ENCODE measurements around the gene ORC3.

ORC3 gene

DNA sequence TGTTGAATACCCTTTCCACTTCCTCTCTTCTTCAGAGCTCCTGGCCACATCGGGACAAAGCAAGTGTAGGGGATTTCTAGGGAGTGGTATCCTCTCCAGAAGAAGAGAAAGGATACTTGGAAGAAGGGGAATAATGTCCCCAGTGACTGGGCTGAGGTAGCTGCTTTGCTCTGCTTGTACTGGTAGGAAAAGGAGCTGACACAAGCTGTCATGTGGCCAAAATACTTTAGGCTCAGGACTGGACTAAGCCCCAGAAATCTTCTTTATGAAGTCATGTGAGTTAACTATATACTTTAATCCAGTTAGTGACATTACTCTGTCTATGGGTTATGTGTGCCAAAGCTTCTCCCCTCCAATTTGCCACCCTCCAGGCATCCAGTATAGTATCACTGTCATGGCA lies 71.6 kb downstream of the ORC3 start:
- H3K27me3 ChIP-seq (ENCODE audit: control insufficient read depth in 1 of 2, insufficient read depth in 2 of 2, low read length in 2 of 2) = no peaks in the 10 kb centered on the region
- peaks cover 11% of the 10 kb centered on the region for H3K4me1 ChIP-seq (ENCODE audit: insufficient read depth, low read length)
- no peaks in the 10 kb centered on the region for H3K9me3 ChIP-seq (ENCODE audit: low read length)
- no peak overlapping the region for H3K27ac ChIP-seq (ENCODE audit: low read depth, low read length)
- no peak overlapping the region for H3K4me3 ChIP-seq (ENCODE audit: low read depth in 1 of 2, low read length in 2 of 2)
- no peaks in the 10 kb centered on the region for H3K36me3 ChIP-seq (ENCODE audit: insufficient read depth, low read length)
- no peak overlapping the region for H3K9ac ChIP-seq (ENCODE audit: low read length)

- no peak overlapping the region for H3K4me3 ChIP-seq (ENCODE audit: low read depth in 1 of 2, low read length in 2 of 2)
- H3K27me3 ChIP-seq (ENCODE audit: control insufficient read depth in 1 of 2, insufficient read depth in 2 of 2, low read length in 2 of 2) = no peaks in the 10 kb centered on the region
- no peaks in the 10 kb centered on the region for H3K36me3 ChIP-seq (ENCODE audit: insufficient read depth, low read length)
- H3K9me3 ChIP-seq (ENCODE audit: low read length) = no peaks in the 10 kb centered on the region
- H3K4me1 ChIP-seq (ENCODE audit: insufficient read depth, low read length) = peaks cover 11% of the 10 kb centered on the region
- H3K9ac ChIP-seq (ENCODE audit: low read length) = no peak overlapping the region
- no peak overlapping the region for H3K27ac ChIP-seq (ENCODE audit: low read depth, low read length)
Measured at GRCh38 chr6:87663434-87663833, 73.5 kb downstream of the ORC3 start.

DNA sequence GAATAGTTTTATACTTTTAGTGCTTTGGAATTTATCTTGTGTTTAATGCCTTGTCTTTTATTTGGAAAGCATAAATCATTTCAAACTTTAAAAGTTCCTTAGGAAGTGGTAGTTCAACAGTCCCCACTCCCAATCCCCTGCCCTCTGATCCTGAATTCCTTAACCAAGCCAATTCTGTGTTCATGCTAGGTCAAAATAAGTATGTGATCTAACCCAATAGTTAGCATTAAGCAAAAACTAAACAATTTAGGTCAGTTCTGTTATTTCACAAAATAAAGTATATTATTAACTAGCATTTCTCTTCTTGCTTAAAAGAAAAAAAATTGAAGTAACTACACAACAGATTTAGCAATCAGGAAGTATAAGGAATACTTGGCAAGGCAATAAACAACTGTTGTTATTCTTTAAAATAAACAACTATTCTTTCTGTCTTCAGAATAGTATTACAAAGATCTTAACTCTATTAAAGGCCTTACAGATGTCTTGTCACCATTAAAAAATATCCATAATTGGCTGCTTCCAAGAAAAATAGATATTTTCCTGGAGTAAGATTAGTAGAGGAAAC lies 75.1 kb downstream of the ORC3 start:
- Histone ChIP-seq H3K9me3 (ENCODE audit: low read length) (no peaks in the 10 kb centered on the region), H3K4me1 (ENCODE audit: insufficient read depth, low read length) (peaks cover 7% of the 10 kb centered on the region), H3K27ac (ENCODE audit: low read depth, low read length) (no peak overlapping the region), H3K27me3 (ENCODE audit: control insufficient read depth in 1 of 2, insufficient read depth in 2 of 2, low read length in 2 of 2) (no peaks in the 10 kb centered on the region), H3K9ac (ENCODE audit: low read length) (no peak overlapping the region), H3K36me3 (ENCODE audit: insufficient read depth, low read length) (no peaks in the 10 kb centered on the region), H3K4me3 (ENCODE audit: low read depth in 1 of 2, low read length in 2 of 2) (no peak overlapping the region)

DNA sequence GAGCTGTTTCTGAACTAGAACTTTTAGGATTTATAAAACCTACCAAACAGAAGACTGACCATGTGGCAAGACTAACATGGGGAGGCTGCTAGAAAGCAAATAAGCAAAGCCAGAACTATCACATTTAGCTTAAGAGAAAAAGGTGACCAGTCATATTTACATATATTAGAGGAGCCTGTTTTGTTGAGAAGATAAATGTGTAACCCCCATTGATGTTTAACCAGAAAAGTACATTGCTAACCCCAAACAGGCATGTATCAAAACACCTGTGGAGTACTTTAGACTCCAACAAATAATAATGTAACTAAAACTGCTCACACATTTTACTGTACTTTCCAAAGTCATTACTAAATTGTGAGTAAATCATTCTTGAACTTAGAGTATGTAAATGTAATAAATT lies 77.1 kb downstream of the ORC3 start:
- Histone ChIP-seq H3K9ac (ENCODE audit: low read length) (no peak overlapping the region), H3K36me3 (ENCODE audit: insufficient read depth, low read length) (no peaks in the 10 kb centered on the region), H3K4me1 (ENCODE audit: insufficient read depth, low read length) (peaks cover 7% of the 10 kb centered on the region), H3K27me3 (ENCODE audit: control insufficient read depth in 1 of 2, insufficient read depth in 2 of 2, low read length in 2 of 2) (no peaks in the 10 kb centered on the region), H3K4me3 (ENCODE audit: low read depth in 1 of 2, low read length in 2 of 2) (no peak overlapping the region), H3K9me3 (ENCODE audit: low read length) (no peaks in the 10 kb centered on the region), H3K27ac (ENCODE audit: low read depth, low read length) (no peak overlapping the region)

DNA sequence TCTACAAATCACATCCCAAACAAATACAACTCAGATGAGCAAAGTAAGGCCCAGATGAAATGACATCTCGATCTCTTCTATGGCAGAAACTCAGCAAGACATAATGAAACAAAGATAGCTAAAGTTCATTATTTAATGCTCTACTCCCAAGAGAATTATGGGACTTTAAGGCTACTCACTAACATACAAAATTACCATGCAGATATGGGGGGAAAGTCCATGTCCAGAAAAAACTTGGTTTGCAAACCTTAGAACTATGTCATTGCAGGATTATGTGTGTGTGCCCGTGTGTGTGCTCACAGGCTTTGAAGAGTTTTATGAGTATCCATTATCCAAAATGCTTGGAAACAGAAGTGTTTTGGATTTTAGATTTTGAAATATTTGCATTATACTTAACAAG lies 78.1 kb downstream of the ORC3 start:
- Histone ChIP-seq H3K27me3 (ENCODE audit: control insufficient read depth in 1 of 2, insufficient read depth in 2 of 2, low read length in 2 of 2) (no peaks in the 10 kb centered on the region), H3K4me1 (ENCODE audit: insufficient read depth, low read length) (peaks cover 7% of the 10 kb centered on the region), H3K9me3 (ENCODE audit: low read length) (no peaks in the 10 kb centered on the region), H3K36me3 (ENCODE audit: insufficient read depth, low read length) (no peaks in the 10 kb centered on the region), H3K27ac (ENCODE audit: low read depth, low read length) (no peak overlapping the region), H3K4me3 (ENCODE audit: low read depth in 1 of 2, low read length in 2 of 2) (no peak overlapping the region), H3K9ac (ENCODE audit: low read length) (no peak overlapping the region)

- Histone ChIP-seq H3K27ac (ENCODE audit: low read depth, low read length) (no peak overlapping the region), H3K36me3 (ENCODE audit: insufficient read depth, low read length) (no peaks in the 10 kb centered on the region), H3K9ac (ENCODE audit: low read length) (no peak overlapping the region), H3K27me3 (ENCODE audit: control insufficient read depth in 1 of 2, insufficient read depth in 2 of 2, low read length in 2 of 2) (no peaks in the 10 kb centered on the region), H3K4me1 (ENCODE audit: insufficient read depth, low read length) (no peaks in the 10 kb centered on the region), H3K9me3 (ENCODE audit: low read length) (no peaks in the 10 kb centered on the region), H3K4me3 (ENCODE audit: low read depth in 1 of 2, low read length in 2 of 2) (no peak overlapping the region)
Measured at GRCh38 chr6:87669051-87669450, 79.1 kb downstream of the ORC3 start.

- H3K4me1 ChIP-seq (ENCODE audit: insufficient read depth, low read length) = no peaks in the 10 kb centered on the region
- no peak overlapping the region for H3K4me3 ChIP-seq (ENCODE audit: low read depth in 1 of 2, low read length in 2 of 2)
Measured at GRCh38 chr6:87670707-87671106, 80.8 kb downstream of the ORC3 start.

DNA sequence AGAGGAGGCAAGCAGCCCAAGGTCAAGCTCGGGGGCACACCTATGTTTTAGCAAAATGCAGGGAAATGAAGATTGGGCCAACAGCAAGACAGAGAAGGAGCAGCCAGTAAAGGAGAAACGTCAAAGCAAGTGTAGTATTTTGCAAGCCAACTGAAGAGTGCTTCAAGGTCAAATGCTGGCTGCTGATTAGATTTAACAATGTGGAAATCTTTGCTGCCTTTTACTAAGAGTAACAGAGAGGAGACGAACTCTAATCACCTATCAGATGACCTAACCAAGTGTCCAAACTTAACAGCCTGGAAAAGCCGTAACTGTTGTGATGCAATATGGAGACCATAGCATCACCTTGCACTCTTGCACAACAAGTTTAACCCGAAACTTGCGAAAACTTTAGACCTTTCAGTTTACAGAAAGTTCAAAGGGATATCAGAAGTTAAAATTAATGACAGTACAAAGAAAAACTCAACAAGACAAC lies 81.7 kb downstream of the ORC3 start:
- Histone ChIP-seq H3K9ac (ENCODE audit: low read length) (no peak overlapping the region), H3K36me3 (ENCODE audit: insufficient read depth, low read length) (peaks cover 12% of the 10 kb centered on the region)

More at GRCh38 chr6:87670707-87671106, 80.8 kb downstream of the ORC3 start:
- Histone ChIP-seq H3K36me3 (ENCODE audit: insufficient read depth, low read length) (peaks cover 7% of the 10 kb centered on the region), H3K27ac (ENCODE audit: low read depth, low read length) (no peak overlapping the region), H3K9me3 (ENCODE audit: low read length) (no peaks in the 10 kb centered on the region), H3K9ac (ENCODE audit: low read length) (no peak overlapping the region), H3K27me3 (ENCODE audit: control insufficient read depth in 1 of 2, insufficient read depth in 2 of 2, low read length in 2 of 2) (no peaks in the 10 kb centered on the region)

DNA sequence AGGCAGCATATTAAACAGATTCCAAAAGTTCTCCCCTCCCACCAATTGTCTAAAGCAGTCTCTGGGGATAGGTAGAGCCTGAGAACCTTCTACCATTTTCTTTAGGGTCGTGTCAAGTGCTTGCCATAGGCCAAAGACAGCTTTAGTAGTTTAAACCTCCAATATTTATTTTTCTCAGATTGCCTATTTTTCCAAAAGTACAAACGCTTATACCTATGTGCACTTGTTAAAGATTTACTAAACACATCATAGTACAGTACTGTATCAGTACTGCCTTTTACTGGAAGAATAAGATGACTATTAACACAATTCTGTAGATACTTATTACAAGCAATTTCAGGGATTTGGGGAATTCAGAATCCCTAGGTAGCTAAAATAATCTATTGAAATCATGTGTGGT lies 82.7 kb downstream of the ORC3 start:
- no peaks in the 10 kb centered on the region for H3K4me1 ChIP-seq (ENCODE audit: insufficient read depth, low read length)
- no peak overlapping the region for H3K4me3 ChIP-seq (ENCODE audit: low read depth in 1 of 2, low read length in 2 of 2)
- no peak overlapping the region for H3K27ac ChIP-seq (ENCODE audit: low read depth, low read length)
- H3K27me3 ChIP-seq (ENCODE audit: control insufficient read depth in 1 of 2, insufficient read depth in 2 of 2, low read length in 2 of 2) = no peaks in the 10 kb centered on the region
- H3K9ac ChIP-seq (ENCODE audit: low read length) = no peak overlapping the region
- H3K9me3 ChIP-seq (ENCODE audit: low read length) = no peaks in the 10 kb centered on the region
- peaks cover 15% of the 10 kb centered on the region for H3K36me3 ChIP-seq (ENCODE audit: insufficient read depth, low read length)

More for the DNA sequence above, 81.7 kb downstream of the ORC3 start:
- Histone ChIP-seq H3K4me3 (ENCODE audit: low read depth in 1 of 2, low read length in 2 of 2) (no peak overlapping the region), H3K9me3 (ENCODE audit: low read length) (no peaks in the 10 kb centered on the region), H3K27me3 (ENCODE audit: control insufficient read depth in 1 of 2, insufficient read depth in 2 of 2, low read length in 2 of 2) (no peaks in the 10 kb centered on the region), H3K27ac (ENCODE audit: low read depth, low read length) (no peak overlapping the region), H3K4me1 (ENCODE audit: insufficient read depth, low read length) (no peaks in the 10 kb centered on the region)

DNA sequence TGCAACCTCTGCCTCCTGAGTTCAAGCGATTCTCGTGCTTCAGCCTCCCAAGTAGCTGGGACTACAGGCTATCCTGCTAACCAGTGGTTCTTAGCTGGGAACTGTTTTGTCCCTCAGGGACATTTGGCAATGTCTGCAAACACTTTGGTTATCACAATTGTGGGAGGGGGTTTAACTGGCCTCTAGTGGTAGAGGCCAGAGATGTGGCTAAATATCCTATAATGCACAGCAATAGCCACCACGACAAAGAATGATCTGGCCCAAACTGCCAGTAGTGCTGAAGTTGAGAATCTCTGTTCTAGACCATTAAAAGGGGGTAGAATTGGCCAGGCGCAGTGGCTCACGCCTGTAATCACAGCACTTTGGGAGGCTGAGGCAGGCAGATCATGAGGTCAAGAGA lies 83.3 kb downstream of the ORC3 start:
- Histone ChIP-seq H3K27ac (ENCODE audit: low read depth, low read length) (no peak overlapping the region), H3K9me3 (ENCODE audit: low read length) (no peaks in the 10 kb centered on the region), H3K4me3 (ENCODE audit: low read depth in 1 of 2, low read length in 2 of 2) (no peak overlapping the region), H3K4me1 (ENCODE audit: insufficient read depth, low read length) (no peaks in the 10 kb centered on the region), H3K36me3 (ENCODE audit: insufficient read depth, low read length) (peaks cover 20% of the 10 kb centered on the region), H3K27me3 (ENCODE audit: control insufficient read depth in 1 of 2, insufficient read depth in 2 of 2, low read length in 2 of 2) (no peaks in the 10 kb centered on the region), H3K9ac (ENCODE audit: low read length) (no peak overlapping the region)

GRCh38 chr6:87674290-87674689 lies 84.4 kb downstream of the ORC3 start:
- Histone ChIP-seq H3K4me1 (ENCODE audit: insufficient read depth, low read length) (no peaks in the 10 kb centered on the region), H3K36me3 (ENCODE audit: insufficient read depth, low read length) (peaks cover 20% of the 10 kb centered on the region), H3K9me3 (ENCODE audit: low read length) (no peaks in the 10 kb centered on the region), H3K27ac (ENCODE audit: low read depth, low read length) (no peak overlapping the region), H3K27me3 (ENCODE audit: control insufficient read depth in 1 of 2, insufficient read depth in 2 of 2, low read length in 2 of 2) (no peaks in the 10 kb centered on the region), H3K4me3 (ENCODE audit: low read depth in 1 of 2, low read length in 2 of 2) (no peak overlapping the region), H3K9ac (ENCODE audit: low read length) (no peak overlapping the region)

DNA sequence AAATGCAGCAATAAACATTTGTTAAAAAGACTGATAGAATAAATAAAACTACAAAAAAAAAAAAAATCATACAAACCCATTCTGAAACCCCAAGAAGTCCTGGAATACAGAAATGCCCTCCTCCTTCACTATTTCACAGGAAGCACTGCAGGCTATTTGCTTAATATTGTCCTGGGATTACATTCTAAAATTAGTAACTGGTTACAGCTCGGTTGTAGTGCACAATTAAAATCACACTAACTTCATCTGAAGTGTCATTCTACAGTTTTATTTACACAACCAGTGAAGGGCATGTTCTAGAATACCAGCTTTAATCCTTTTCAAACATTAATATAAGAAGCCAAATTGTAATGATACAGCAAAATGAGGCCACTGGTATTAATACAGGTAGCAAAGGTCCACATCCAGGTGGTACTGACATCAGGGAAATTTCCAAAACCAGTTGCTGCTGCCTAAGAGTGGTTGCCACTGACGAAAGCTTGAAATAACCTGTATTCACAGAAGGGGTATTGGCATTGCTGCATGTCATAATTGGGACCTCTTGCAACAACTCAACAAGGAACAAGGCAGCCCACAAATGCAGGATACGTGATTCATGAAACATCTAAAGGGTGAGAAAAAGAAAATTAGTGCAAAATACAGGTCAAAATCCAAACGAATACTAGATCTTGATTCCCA lies 85.2 kb downstream of the ORC3 start:
- no peaks in the 10 kb centered on the region for H3K9me3 ChIP-seq (ENCODE audit: low read length)
- no peak overlapping the region for H3K4me3 ChIP-seq (ENCODE audit: low read depth in 1 of 2, low read length in 2 of 2)
- H3K27ac ChIP-seq (ENCODE audit: low read depth, low read length) = no peak overlapping the region
- no peak overlapping the region for H3K9ac ChIP-seq (ENCODE audit: low read length)
- no peaks in the 10 kb centered on the region for H3K4me1 ChIP-seq (ENCODE audit: insufficient read depth, low read length)
- peaks cover 20% of the 10 kb centered on the region for H3K36me3 ChIP-seq (ENCODE audit: insufficient read depth, low read length)
- H3K27me3 ChIP-seq (ENCODE audit: control insufficient read depth in 1 of 2, insufficient read depth in 2 of 2, low read length in 2 of 2) = no peaks in the 10 kb centered on the region
